GM12878 (cell line): Measurements from ENCODE around the gene SIK3. TPM values are rescaled to one million over a fixed set of nuclear protein-coding genes. Genes with fewer than 3 reads are reported as not detected.
A peak's percentile ranks its signal among the peaks of the same experiment; 100 is the strongest.

ENCODE experiments used
- ATAC-seq: fragments of 200-7000 bp; cut with Tn5 transposase; 3 replicates; pipeline ENCODE4 v1.9.1; 2020; ENCODE audit warnings: mild to moderate bottlenecking, moderate library complexity
- BruUV-seq: library from RNA; stranded (reverse); fragments of 400-500 nt; replicated peaks from 2 replicates; lab custom pipeline; 2021; lab: Mats Ljungman, UMichigan
- CTCF ChIA-PET: fragments of 300-600 bp; sonication (Branson Sonifier 250); formaldehyde crosslinking; extraction: SDS; loops from one replicate; lab custom pipeline; 2021; ENCODE audit warnings: inconsistent platforms; lab: Yijun Ruan, JAX
- POLR2A ChIA-PET: fragments of 350-600 bp; formaldehyde crosslinking; extraction: SDS; loops from one replicate; lab custom pipeline; 2021; ENCODE audit warnings: inconsistent platforms; lab: Charles Lee
- RAD21 ChIA-PET: fragments of 300-600 bp; sonication (Branson Sonifier 250); formaldehyde crosslinking; loops from one replicate; lab custom pipeline; 2023; ENCODE audit warnings: antibody characterized with exemption; ENCODE audit not compliant: unreplicated experiment; lab: Charles Lee
- SMC1A ChIA-PET: fragments of 300-600 bp; sonication (Branson Sonifier 250); formaldehyde crosslinking; loops from one replicate; lab custom pipeline; 2023; ENCODE audit not compliant: unreplicated experiment, uncharacterized antibody; lab: Charles Lee
- DNase-seq: peaks from one replicate; pipeline ENCODE4 v3.0.0-alpha.2; 2011; ENCODE audit warnings: low read depth, low spot score
- FAIRE-seq: peaks from 3 replicates; lab custom pipeline; 2011; peaks lifted over from hg19 to GRCh38; lab: Jason Lieb, UNC
- H2AFZ ChIP-seq: 2 replicates; pipeline ENCODE4 v1.6.0; 2011; ENCODE audit warnings: low read depth, low read length, control low read depth; ENCODE audit not compliant: control insufficient read depth
- H3K27ac ChIP-seq: 2 replicates; pipeline ENCODE4 v1.5.1; 2011; ENCODE audit warnings: control low read depth; ENCODE audit not compliant: control insufficient read depth, insufficient read depth
- H3K27me3 ChIP-seq, 2 experiments: replicated peaks in 1 of 2; 2 replicates each; pipeline versions ENCODE4 v1.6.0 to v1.6.1; 2011; ENCODE audit warnings: low read length in 1 of 2; ENCODE audit not compliant: control insufficient read depth in 2 of 2, insufficient read depth in 2 of 2
- H3K36me3 ChIP-seq, 2 experiments: 2 replicates each; pipeline ENCODE4 v1.5.1; 2011; ENCODE audit warnings: low read length in 1 of 2; ENCODE audit not compliant: control insufficient read depth in 2 of 2, insufficient read depth in 2 of 2
- H3K4me1 ChIP-seq: 2 replicates; pipeline ENCODE4 v1.6.1; 2011; ENCODE audit warnings: mild to moderate bottlenecking, low read length, moderate library complexity, mixed read lengths; ENCODE audit not compliant: control insufficient read depth, insufficient read depth
- H3K4me2 ChIP-seq: 2 replicates; pipeline ENCODE4 v1.6.0; 2011; ENCODE audit warnings: control low read depth; ENCODE audit not compliant: control insufficient read depth, insufficient read depth
- H3K4me3 ChIP-seq: fragments of 200-600 bp; sonication (generic); 2 replicates; pipeline ENCODE4 v1.5.1; 2016
- H3K79me2 ChIP-seq: 2 replicates; pipeline ENCODE4 v1.6.0; 2011; ENCODE audit warnings: low read length; ENCODE audit not compliant: control insufficient read depth, insufficient read depth
- H3K9ac ChIP-seq: 2 replicates; pipeline ENCODE4 v1.8.0; 2011; ENCODE audit warnings: low read length, control low read depth, mixed read lengths; ENCODE audit not compliant: control insufficient read depth, insufficient read depth
- H3K9me3 ChIP-seq: replicated peaks from 3 replicates; pipeline ENCODE4 v1.5.1; 2011; ENCODE audit warnings: mild to moderate bottlenecking, low read length; ENCODE audit not compliant: control insufficient read depth, insufficient read depth
- H4K20me1 ChIP-seq: 2 replicates; pipeline ENCODE4 v1.6.0; 2011; ENCODE audit not compliant: control insufficient read depth, insufficient read depth
- ATF7 ChIP-seq: fragments of 450-650 bp; IDR thresholded peaks from 2 replicates; pipeline ENCODE4 v1.6.1; 2016; ENCODE audit warnings: low read depth, mild to moderate bottlenecking
- BACH1 ChIP-seq: fragments of 450-650 bp; IDR thresholded peaks from 2 replicates; pipeline ENCODE4 v1.6.1; 2017; ENCODE audit warnings: mild to moderate bottlenecking, borderline replicate concordance
- BHLHE40 ChIP-seq, 2 experiments: fragments of 450-650 bp in 1 of 2; IDR thresholded peaks; 2 replicates each; pipeline ENCODE4 v1.6.1; 2011 to 2017; ENCODE audit warnings: low read depth in 2 of 2, borderline replicate concordance in 1 of 2, improper control_type of control experiment in 1 of 2, low read length in 1 of 2, mild to moderate bottlenecking in 1 of 2
- CUX1 ChIP-seq: IDR thresholded peaks from 2 replicates; pipeline ENCODE4 v1.6.1; 2012; ENCODE audit warnings: improper control_type of control experiment, low read depth, low read length; ENCODE audit not compliant: insufficient replicate concordance
- EED ChIP-seq: sonication (generic); IDR thresholded peaks from 2 replicates; pipeline ENCODE4 v1.6.1; 2016; ENCODE audit warnings: antibody characterized with exemption, low read depth
- ETV6 ChIP-seq, 2 experiments: fragments of 450-650 bp in 1 of 2; IDR thresholded peaks in 1 of 2; conservative IDR thresholded peaks in 1 of 2; 2 replicates each; pipeline ENCODE4 v1.6.1; 2014; ENCODE audit warnings: antibody characterized with exemption in 1 of 2, borderline replicate concordance in 1 of 2, low read depth in 1 of 2, mild to moderate bottlenecking in 1 of 2, moderate library complexity in 1 of 2
- FOXK2 ChIP-seq: fragments of 450-650 bp; IDR thresholded peaks from 2 replicates; pipeline ENCODE4 v1.6.1; 2017; ENCODE audit warnings: mild to moderate bottlenecking, moderate library complexity
- GATAD2B ChIP-seq: fragments of 450-650 bp; conservative IDR thresholded peaks from 2 replicates; pipeline ENCODE4 v1.6.1; 2017; ENCODE audit warnings: low read depth, mild to moderate bottlenecking, moderate library complexity
- MXI1 ChIP-seq: fragments of 150-350 bp; IDR thresholded peaks from 2 replicates; pipeline ENCODE4 v1.6.1; 2011; ENCODE audit warnings: low read depth, mild to moderate bottlenecking, inconsistent platforms, low read length, improper control_type of control experiment
- NFYB ChIP-seq: IDR thresholded peaks from 2 replicates; pipeline ENCODE4 v1.6.1; 2011; ENCODE audit warnings: low read depth, mild to moderate bottlenecking, low read length, improper control_type of control experiment, moderate library complexity; ENCODE audit not compliant: insufficient read depth
- RUNX3 ChIP-seq: IDR thresholded peaks from 2 replicates; pipeline ENCODE4 v1.6.1; 2012; ENCODE audit warnings: low read length, inconsistent platforms
- SKIL ChIP-seq: fragments of 450-650 bp; IDR thresholded peaks from 2 replicates; pipeline ENCODE4 v1.6.1; 2017; ENCODE audit warnings: mild to moderate bottlenecking, low read depth, inconsistent platforms; ENCODE audit not compliant: poor library complexity, severe bottlenecking
- SMARCA5 ChIP-seq: fragments of 450-650 bp; IDR thresholded peaks from 2 replicates; pipeline ENCODE4 v1.6.1; 2017; ENCODE audit warnings: mild to moderate bottlenecking
- TCF7 ChIP-seq: IDR thresholded peaks from 2 replicates; pipeline ENCODE4 v1.6.1; 2014; ENCODE audit warnings: antibody characterized with exemption, borderline replicate concordance
- WGBS: methylation state at CpG from one replicate; pipeline ENCODE4 v1.1.6; 2016; ENCODE audit warnings: low lambda C conversion rate; ENCODE audit not compliant: insufficient replicate concordance, insufficient coverage; ENCODE audit errors: missing lambda C conversion rate; 5-methylcytosine and 5-hydroxymethylcytosine counted together
- in situ Hi-C: fragments of 300-500 bp; cut with MboI; formaldehyde crosslinking; loops from 9 replicates; pipeline ENCODE4 v1.14.3; 2018; ENCODE audit warnings: mixed read lengths
- intact Hi-C: fragments of 100-400 bp; cut with micrococcal nuclease; formaldehyde crosslinking; loops from one replicate; pipeline ENCODE4 v1.14.2; 2022; ENCODE audit not compliant: unreplicated experiment
- polyA plus RNA-seq, 11 experiments: library from polyadenylated mRNA; depleted of rRNA in 4 of 11; unstranded in 6 of 11; stranded (reverse) in 5 of 11; fragments of >200 nt; fragmentation: Nextera tagmentation in 4 of 11; fragmentation: Illumina TruSeq in 1 of 11; extraction: Ambion mirVana in 4 of 11; extraction: Trizol in 1 of 11; gene quantifications; 1 replicate in 1 of 11; 2 replicates in 10 of 11; pipeline versions ENCODE4 v1.2.1 to v1.2.3, GENCODE V29; 2011 to 2016; ENCODE audit warnings: inconsistent platforms in 2 of 11, missing spikeins in 2 of 11, low read depth in 1 of 11
- total RNA-seq, 4 experiments: library from RNA; depleted of rRNA in 3 of 4; stranded (reverse); fragments of >200 nt in 3 of 4; fragmentation: Illumina TruSeq in 1 of 4; extraction: Trizol in 1 of 4; gene quantifications; 2 replicates each; pipeline versions ENCODE4 v1.2.1 to v1.2.3, GENCODE V29; 2013 to 2021

The SIK3 gene
- total and polyA plus RNA-seq, 10 of the 15 experiments (the other 5 are each of a cell fraction or from before 2014, with no cell fraction given): 2.5 to 31.9 (median 11.1) TPM

GRCh38 chr11:116928102-116928777, 170.0 kb downstream of the SIK3 start:
- Histone ChIP-seq H2AFZ (no peak overlapping the region), H4K20me1 (no peaks in the 10 kb centered on the region), H3K4me3 (no peak overlapping the region), H3K36me3 (peaks cover 3 to 14% of the 10 kb centered on the region in 2 experiments; a peak in 2 of 4 replicates), H3K27ac (peak overlapping the region; percentile 26; the same call in 1 of the 2 replicates), H3K9me3 (no peaks in the 10 kb centered on the region), H3K27me3 (no peaks in the 10 kb centered on the region), H3K4me1 (peaks cover 64% of the 10 kb centered on the region), H3K79me2 (no peaks in the 10 kb centered on the region; the same call in none of the 2 replicates), H3K4me2 (peak overlapping the region; percentile 57), H3K9ac (no peak overlapping the region)
- WGBS: 0% methylated on average over 1 of the region's 1 CpG
- peak; percentile 95 for ATAC-seq
- ChIA-PET SMC1A (interaction anchor here (0.5 to 3.2 kb wide), 14 partner anchors 8 to 177 kb away, joined by 3 to 21 read pairs (median 5); no protein-coding TSS in a partner anchor), POLR2A (no interaction called here), RAD21 (interaction anchor here (0.9 to 2.6 kb wide), 6 partner anchors 58 to 170 kb away, joined by 3 to 15 read pairs (median 8); partner anchors contain the start of gene SIK3), CTCF (interaction anchor here (1.0 to 1.9 kb wide), 6 partner anchors 25 to 177 kb away, joined by 3 to 9 read pairs (median 4); no protein-coding TSS in a partner anchor)
- in situ Hi-C loops (no loop called here), intact Hi-C loops (loop anchor here (5.0 kb wide), 1 partner anchor 169 kb away; the partner anchor contains the start of gene SIK3)
- FAIRE-seq: no peak
- BruUV-seq: no TSS peak
- peak; percentile 56 for DNase-seq
- TF ChIP-seq GATAD2B (no peak), EED (peak; percentile 51; the same call in 1 of the 2 replicates), FOXK2 (no peak), ETV6 (conservative IDR thresholded peaks at IDR 0.05 in 1 of 2, IDR thresholded peaks at IDR 0.05 in 1 of 2; ENCODE audit: borderline replicate concordance in 1 of 2, low read depth in 1 of 2) (0 out of 4 replicates have a peak, but pooled peaks of 1 of the 2 experiments have one; percentile 35), BHLHE40 (IDR thresholded peaks at IDR 0.05; ENCODE audit: borderline replicate concordance in 1 of 2, low read depth in 2 of 2, low read length in 1 of 2) (no peak; a peak in 1 of 4 replicates), BACH1 (no peak; the same call in 1 of the 2 replicates), NFYB (no peak), ATF7 (peak; percentile 37), SMARCA5 (no peak), MXI1 (0 out of 2 replicates have a peak, but pooled peaks have one; percentile 15), CUX1 (no peak), SKIL (peak; percentile 29), RUNX3 (peak; percentile 90), TCF7 (no peak)
